SK-N-SH (cell line): ENCODE measurements around the gene TTC39A. TPM values are rescaled to one million over a fixed set of nuclear protein-coding genes. Genes with fewer than 3 reads are reported as not detected.

Experiments used
- CTCF ChIA-PET: fragments of 300-600, 350-600 bp; formaldehyde crosslinking; extraction: SDS; loops from one replicate; lab custom pipeline; 2021; lab: Yijun Ruan, JAX
- POLR2A ChIA-PET: fragments of 350-600 bp; sonication (Branson Sonifier 250); formaldehyde crosslinking; extraction: SDS; loops from one replicate; lab custom pipeline; 2020; ENCODE audit warnings: antibody characterized with exemption, inconsistent platforms; lab: Yijun Ruan, JAX
- DNase-seq: peaks from one replicate; pipeline ENCODE4 v3.0.0; 2012
- H2AFZ ChIP-seq: fragments of 200-600 bp; sonication (generic); 2 replicates; pipeline ENCODE4 v1.8.1; 2016; ENCODE audit warnings: antibody characterized with exemption, mild to moderate bottlenecking, low read depth
- H3F3A ChIP-seq: fragments of 200-600 bp; sonication (generic); replicated peaks from 2 replicates; pipeline ENCODE3; 2016; ENCODE audit warnings: antibody characterized with exemption, mild to moderate bottlenecking; ENCODE audit not compliant: insufficient read depth
- H3K27ac ChIP-seq, 2 experiments: fragments of 200-500 bp in 1 of 2; fragments of 200-600 bp in 1 of 2; sonication (Bioruptor generic) in 1 of 2; sonication (generic), shearing (Covaris generic) in 1 of 2; 2 replicates each; pipeline versions ENCODE4 v1.5.1 to v1.6.1; 2014 to 2016; ENCODE audit warnings: low read depth in 2 of 2, inconsistent platforms in 1 of 2, low read length in 1 of 2, mild to moderate bottlenecking in 1 of 2, mixed read lengths in 1 of 2
- H3K27me3 ChIP-seq: fragments of 200-600 bp; sonication (generic), shearing (Covaris generic); 2 replicates; pipeline ENCODE4 v1.6.1; 2016; ENCODE audit warnings: mixed run types; ENCODE audit not compliant: insufficient read depth
- H3K36me3 ChIP-seq, 2 experiments: fragments of 200-500 bp in 1 of 2; fragments of 200-600 bp in 1 of 2; sonication (Bioruptor generic) in 1 of 2; sonication (generic) in 1 of 2; replicated peaks in 1 of 2; 2 replicates each; pipeline versions ENCODE3 to v1.5.1; 2014 to 2016; ENCODE audit warnings: low read length in 1 of 2, mild to moderate bottlenecking in 1 of 2; ENCODE audit not compliant: insufficient read depth in 2 of 2, control insufficient read depth in 1 of 2
- H3K4me1 ChIP-seq, 2 experiments: fragments of 200-500 bp in 1 of 2; fragments of 200-600 bp in 1 of 2; sonication (Bioruptor generic) in 1 of 2; sonication (generic), shearing (Covaris generic) in 1 of 2; 2 replicates each; pipeline versions ENCODE4 v1.5.1 to v1.6.1; 2014 to 2016; ENCODE audit warnings: low read depth in 1 of 2, low read length in 1 of 2, mixed run types in 1 of 2; ENCODE audit not compliant: insufficient read depth in 2 of 2, control insufficient read depth in 1 of 2
- H3K4me2 ChIP-seq: fragments of 200-600 bp; sonication (generic), shearing (Covaris generic); 2 replicates; pipeline ENCODE4 v1.6.1; 2017; ENCODE audit warnings: mixed run types
- H3K4me3 ChIP-seq, 2 experiments: fragments of 200-500 bp in 1 of 2; fragments of 200-600 bp in 1 of 2; sonication (Bioruptor generic) in 1 of 2; sonication (generic), shearing (Covaris generic) in 1 of 2; 2 replicates each; pipeline versions ENCODE4 v1.5.1 to v1.8.1; 2014 to 2016; ENCODE audit warnings: low read depth in 2 of 2, inconsistent platforms in 1 of 2, low read length in 1 of 2, mild to moderate bottlenecking in 1 of 2, mixed read lengths in 1 of 2, moderate library complexity in 1 of 2
- H3K79me2 ChIP-seq: fragments of 200-600 bp; sonication (generic); 2 replicates; pipeline ENCODE4 v1.8.1; 2017; ENCODE audit warnings: mild to moderate bottlenecking; ENCODE audit not compliant: insufficient read depth
- H3K9ac ChIP-seq: fragments of 200-600 bp; sonication (generic); 2 replicates; pipeline ENCODE4 v1.6.1; 2017; ENCODE audit warnings: mixed run types
- H3K9me2 ChIP-seq: fragments of 200-600 bp; sonication (generic); 2 replicates; pipeline ENCODE4 v1.6.1; 2017; ENCODE audit warnings: mixed run types
- H3K9me3 ChIP-seq: fragments of 200-600 bp; sonication (generic); 2 replicates; pipeline ENCODE4 v1.6.1; 2017; ENCODE audit warnings: mixed run types, mild to moderate bottlenecking, moderate library complexity
- H4K20me1 ChIP-seq: fragments of 200-600 bp; sonication (generic); 2 replicates; pipeline ENCODE4 v1.6.1; 2017; ENCODE audit warnings: mild to moderate bottlenecking, mixed run types; ENCODE audit not compliant: insufficient read depth
- CHD2 ChIP-seq: fragments of 150-350 bp; IDR thresholded peaks from 2 replicates; pipeline ENCODE4 v1.6.1; 2018; ENCODE audit warnings: low read length; ENCODE audit not compliant: partially characterized antibody
- CTCF ChIP-seq: fragments of 200-600 bp; sonication (generic); IDR thresholded peaks from 2 replicates; pipeline ENCODE4 v1.6.1; 2017; ENCODE audit warnings: antibody characterized with exemption, mild to moderate bottlenecking, moderate library complexity
- EP300 ChIP-seq, 2 experiments: IDR thresholded peaks; 2 replicates each; pipeline versions ENCODE4 v1.4.0 to v1.6.1; 2012; ENCODE audit warnings: borderline replicate concordance in 1 of 2, low read depth in 1 of 2, low read length in 1 of 2
- EZH2phosphoT487 ChIP-seq: fragments of 200-600 bp; sonication (generic); IDR thresholded peaks from 2 replicates; pipeline ENCODE4 v1.6.1; 2017; ENCODE audit warnings: low read depth, mixed run types, mild to moderate bottlenecking, antibody characterized with exemption, moderate library complexity, borderline replicate concordance
- FOXJ3 ChIP-seq: sonication (generic); formaldehyde crosslinking; IDR thresholded peaks from 2 replicates; pipeline ENCODE4 v1.5.1; 2020; ENCODE audit warnings: mild to moderate bottlenecking, missing genetic modification reagents
- FOXM1 ChIP-seq: IDR thresholded peaks from 2 replicates; pipeline ENCODE4 v1.4.0; 2012; ENCODE audit warnings: low read depth, mild to moderate bottlenecking
- GABPA ChIP-seq: IDR thresholded peaks from 2 replicates; pipeline ENCODE4 v1.4.0; 2012; ENCODE audit warnings: low read depth, mild to moderate bottlenecking
- IRF3 ChIP-seq: fragments of 150-350 bp; IDR thresholded peaks from 2 replicates; pipeline ENCODE4 v1.6.1; 2016; ENCODE audit warnings: mild to moderate bottlenecking, low read depth, low read length
- JUND ChIP-seq: IDR thresholded peaks from 2 replicates; pipeline ENCODE4 v1.4.0; 2012
- MAX ChIP-seq: IDR thresholded peaks from 2 replicates; pipeline ENCODE4 v1.4.0; 2012; ENCODE audit warnings: low read depth
- MXI1 ChIP-seq: IDR thresholded peaks from 2 replicates; pipeline ENCODE4 v1.6.1; 2012; ENCODE audit warnings: mild to moderate bottlenecking, low read depth, low read length, improper control_type of control experiment
- NRF1 ChIP-seq: IDR thresholded peaks from 2 replicates; pipeline ENCODE4 v1.6.1; 2012; ENCODE audit warnings: low read depth, mild to moderate bottlenecking, low read length
- PBX3 ChIP-seq: IDR thresholded peaks from 2 replicates; pipeline ENCODE4; 2012
- RAD21 ChIP-seq: IDR thresholded peaks from 2 replicates; pipeline ENCODE4 v1.6.1; 2012; ENCODE audit warnings: mild to moderate bottlenecking, low read length
- RFX5 ChIP-seq: IDR thresholded peaks from 2 replicates; pipeline ENCODE4 v1.6.1; 2012; ENCODE audit warnings: mild to moderate bottlenecking, improper control_type of control experiment, low read length
- TEAD4 ChIP-seq: IDR thresholded peaks from 2 replicates; pipeline ENCODE4 v1.4.0; 2012; ENCODE audit warnings: mild to moderate bottlenecking, borderline replicate concordance; ENCODE audit not compliant: insufficient read depth
- USF1 ChIP-seq: IDR thresholded peaks from 2 replicates; pipeline ENCODE4 v1.4.0; 2012; ENCODE audit warnings: low read depth, borderline replicate concordance
- USF2 ChIP-seq: fragments of 150-350 bp; IDR thresholded peaks from 2 replicates; pipeline ENCODE4 v1.6.1; 2017; ENCODE audit warnings: antibody characterized with exemption, low read length, low read depth, borderline replicate concordance
- WGBS: methylation state at CpG from one replicate; pipeline ENCODE4 v1.1.6; 2017; ENCODE audit warnings: low lambda C conversion rate; 5-methylcytosine and 5-hydroxymethylcytosine counted together
- polyA plus RNA-seq, 3 experiments: library from polyadenylated mRNA; depleted of rRNA; stranded (reverse); fragments of >200 nt; gene quantifications; 2 replicates each; pipeline ENCODE4 v1.2.3, GENCODE V29; 2012

Gene TTC39A
- polyA plus RNA-seq, 1 of the 3 experiments (the other 2 are of a cell fraction) = 0.97 TPM

GRCh38 chr1:51344602-51345299 lies 14.4 kb upstream of the TTC39A start:
- peaks cover 8% of the 10 kb centered on the region for H3F3A ChIP-seq
- no peak overlapping the region for H2AFZ ChIP-seq
- no CpG with 5 or more reads among the region's 60 CpGs for WGBS
- H3K4me2 ChIP-seq = no peak overlapping the region
- H3K27me3 ChIP-seq = no peaks in the 10 kb centered on the region
- no peak overlapping the region for H3K27ac ChIP-seq
- TF ChIP-seq FOXM1 (no peak), NRF1 (no peak), USF2 (no peak), USF1 (no peak), EP300 (IDR thresholded peaks at IDR 0.05; ENCODE audit: borderline replicate concordance in 1 of 2, low read depth in 1 of 2, low read length in 1 of 2) (no peak), CHD2 (no peak), RFX5 (no peak), PBX3 (no peak), GABPA (no peak), RAD21 (no peak), JUND (no peak), FOXJ3 (CRISPR knock-in tag) (no peak), IRF3 (no peak), MXI1 (no peak), MAX (no peak), TEAD4 (no peak), CTCF (no peak), EZH2phosphoT487 (no peak)
- peak; percentile 69 for DNase-seq
- H3K79me2 ChIP-seq = no peaks in the 10 kb centered on the region
- H4K20me1 ChIP-seq = no peaks in the 10 kb centered on the region
- no peaks in the 10 kb centered on the region for H3K9me2 ChIP-seq
- CTCF ChIA-PET = interaction anchor here (0.8 to 1.3 kb wide), 2 partner anchors 13 to 17 kb away, joined by 3 read pairs; no protein-coding TSS in a partner anchor
- peaks cover 0 to 10% of the 10 kb centered on the region in 2 experiments; a peak in 1 of 4 replicates for H3K4me1 ChIP-seq
- no peaks in the 10 kb centered on the region for H3K9me3 ChIP-seq
- POLR2A ChIA-PET = no interaction called here
- H3K36me3 ChIP-seq = no peaks in the 10 kb centered on the region
- no peak overlapping the region for H3K9ac ChIP-seq
- H3K4me3 ChIP-seq = no peak overlapping the region
